ENCODE measurements around the gene SMARCC1. TPM values are rescaled to one million over a fixed set of nuclear protein-coding genes. Genes with fewer than 3 reads are reported as not detected.
"Not testable (repeated sequence)": the region's sequence is repeated elsewhere in the genome, so short reads cannot be mapped to it uniquely, and the experiment has no call there.

SMARCC1 gene
- total and polyA plus RNA-seq, 2 donors from 2014 or later, result 11.6 to 80.4 TPM

GRCh38 chr3:47772047-47772446 lies 9.6 kb downstream of the SMARCC1 start:
- Histone ChIP-seq H3K4me1 (ENCODE audit: control insufficient read depth in 2 of 3, insufficient read depth in 2 of 3, low read depth in 1 of 3, low read length in 3 of 3) (no peaks in the 10 kb centered on the region), H3K4me3 (ENCODE audit: low read length in 3 of 3) (no peak overlapping the region), H3K9ac (ENCODE audit: low read length in 3 of 3) (no peak overlapping the region), H3K27ac (ENCODE audit: low read depth in 2 of 2, low read length in 2 of 2) (no peak overlapping the region), H3K36me3 (ENCODE audit: control insufficient read depth in 2 of 3, insufficient read depth in 3 of 3, low read length in 3 of 3) (no peaks in the 10 kb centered on the region), H3K27me3 (ENCODE audit: control insufficient read depth, insufficient read depth, low read length) (no peaks in the 10 kb centered on the region), H3K9me3 (ENCODE audit: control insufficient read depth in 2 of 3, insufficient read depth in 1 of 3, low read length in 3 of 3) (no peaks in the 10 kb centered on the region)
- DNase-seq, result no peak
- TF ChIP-seq CTCF (IDR thresholded peaks at IDR 0.05; ENCODE audit: borderline replicate concordance, extremely low read depth, insufficient read depth), result no peak
- intact Hi-C loops (cut with DNase I), result no loop called here
- no peak for FAIRE-seq

- FAIRE-seq (no peak), DNase-seq (no peak)
- Histone ChIP-seq H3K36me3 (ENCODE audit: control insufficient read depth in 2 of 3, insufficient read depth in 3 of 3, low read length in 3 of 3) (peaks cover 0 to 3% (median 0%) of the 10 kb centered on the region in 3 donors), H3K9ac (ENCODE audit: low read length in 3 of 3) (no peak overlapping the region), H3K4me3 (ENCODE audit: low read length in 3 of 3) (no peak overlapping the region), H3K27ac (ENCODE audit: low read depth in 2 of 2, low read length in 2 of 2) (no peak overlapping the region), H3K27me3 (ENCODE audit: control insufficient read depth, insufficient read depth, low read length) (no peaks in the 10 kb centered on the region), H3K4me1 (ENCODE audit: control insufficient read depth in 2 of 3, insufficient read depth in 2 of 3, low read depth in 1 of 3, low read length in 3 of 3) (no peaks in the 10 kb centered on the region), H3K9me3 (ENCODE audit: control insufficient read depth in 2 of 3, insufficient read depth in 1 of 3, low read length in 3 of 3) (no peaks in the 10 kb centered on the region)
- intact Hi-C loops (cut with DNase I), result no loop called here
- TF ChIP-seq CTCF (IDR thresholded peaks at IDR 0.05; ENCODE audit: borderline replicate concordance, extremely low read depth, insufficient read depth), result no peak
These were observed 15.5 kb downstream of the SMARCC1 start for GRCh38 chr3:47766186-47766585.

- TF ChIP-seq CTCF (IDR thresholded peaks at IDR 0.05; ENCODE audit: borderline replicate concordance, extremely low read depth, insufficient read depth), result no peak
- no peak overlapping the region for H3K4me3 ChIP-seq (ENCODE audit: low read length in 3 of 3)
- intact Hi-C loops (cut with DNase I), result no loop called here
- peaks cover 0 to 3% (median 0%) of the 10 kb centered on the region in 3 donors for H3K36me3 ChIP-seq (ENCODE audit: control insufficient read depth in 2 of 3, insufficient read depth in 3 of 3, low read length in 3 of 3)
- H3K9ac ChIP-seq (ENCODE audit: low read length in 3 of 3), result no peak overlapping the region
- no peak overlapping the region for H3K27ac ChIP-seq (ENCODE audit: low read depth in 2 of 2, low read length in 2 of 2)
- H3K27me3 ChIP-seq (ENCODE audit: control insufficient read depth, insufficient read depth, low read length), result no peaks in the 10 kb centered on the region
- no peaks in the 10 kb centered on the region for H3K4me1 ChIP-seq (ENCODE audit: control insufficient read depth in 2 of 3, insufficient read depth in 2 of 3, low read depth in 1 of 3, low read length in 3 of 3)
- FAIRE-seq (no peak), DNase-seq (no peak)
- H3K9me3 ChIP-seq (ENCODE audit: control insufficient read depth in 2 of 3, insufficient read depth in 1 of 3, low read length in 3 of 3), result no peaks in the 10 kb centered on the region
These were observed 19.5 kb downstream of the SMARCC1 start for GRCh38 chr3:47762233-47762632.

- DNase-seq (no peak), FAIRE-seq (no peak)
- Histone ChIP-seq H3K4me1 (ENCODE audit: control insufficient read depth in 2 of 3, insufficient read depth in 2 of 3, low read depth in 1 of 3, low read length in 3 of 3) (no peaks in the 10 kb centered on the region), H3K9ac (ENCODE audit: low read length in 3 of 3) (no peak overlapping the region), H3K9me3 (ENCODE audit: control insufficient read depth in 2 of 3, insufficient read depth in 1 of 3, low read length in 3 of 3) (no peaks in the 10 kb centered on the region), H3K27me3 (ENCODE audit: control insufficient read depth, insufficient read depth, low read length) (no peaks in the 10 kb centered on the region), H3K36me3 (ENCODE audit: control insufficient read depth in 2 of 3, insufficient read depth in 3 of 3, low read length in 3 of 3) (peaks cover 0 to 10% (median 2%) of the 10 kb centered on the region in 3 donors), H3K27ac (ENCODE audit: low read depth in 2 of 2, low read length in 2 of 2) (no peak overlapping the region), H3K4me3 (ENCODE audit: low read length in 3 of 3) (no peak overlapping the region)
- intact Hi-C loops (cut with DNase I), result no loop called here
- no peak for TF ChIP-seq CTCF (IDR thresholded peaks at IDR 0.05; ENCODE audit: borderline replicate concordance, extremely low read depth, insufficient read depth)
These were observed 20.6 kb downstream of the SMARCC1 start for GRCh38 chr3:47761046-47761445.

GRCh38 chr3:47760207-47760606 lies 21.5 kb downstream of the SMARCC1 start:
- intact Hi-C loops (cut with DNase I); FAIRE-seq: not testable (repeated sequence)

More at GRCh38 chr3:47760207-47760606, 21.5 kb downstream of the SMARCC1 start:
- H3K27ac ChIP-seq (ENCODE audit: low read depth in 2 of 2, low read length in 2 of 2); H3K9ac ChIP-seq (ENCODE audit: low read length in 3 of 3); H3K9me3 ChIP-seq (ENCODE audit: control insufficient read depth in 2 of 3, insufficient read depth in 1 of 3, low read length in 3 of 3); DNase-seq; H3K4me3 ChIP-seq (ENCODE audit: low read length in 3 of 3); H3K27me3 ChIP-seq (ENCODE audit: control insufficient read depth, insufficient read depth, low read length); H3K4me1 ChIP-seq (ENCODE audit: control insufficient read depth in 2 of 3, insufficient read depth in 2 of 3, low read depth in 1 of 3, low read length in 3 of 3): not testable (repeated sequence)
- H3K36me3 ChIP-seq (ENCODE audit: control insufficient read depth in 2 of 3, insufficient read depth in 3 of 3, low read length in 3 of 3), result peaks cover 0 to 10% (median 2%) of the 10 kb centered on the region in 3 donors

All from kidney (tissue), 14 donors.